K562 (cell line): ENCODE measurements around the gene SYCN. TPM values are rescaled to one million over a fixed set of nuclear protein-coding genes. Genes with fewer than 3 reads are reported as not detected.

Experiments used
- ATAC-seq: fragments of 200-7000 bp; cut with Tn5 transposase; 3 replicates; pipeline ENCODE4 v1.9.1; 2020; ENCODE audit warnings: moderate library complexity
- BruUV-seq: library from RNA; stranded (reverse); fragments of 400-500 nt; replicated peaks from 2 replicates; lab custom pipeline; 2021; lab: Mats Ljungman, UMichigan
- CTCF ChIA-PET: fragments of 300-600 bp; formaldehyde crosslinking; extraction: SDS; loops from one replicate; lab custom pipeline; 2021; ENCODE audit warnings: low intra/inter-chr PET ratio; lab: Yijun Ruan, JAX
- POLR2A ChIA-PET: fragments of 300-600, 350-650 bp; sonication (Branson Sonifier 250); formaldehyde crosslinking; extraction: SDS; loops from one replicate; lab custom pipeline; 2021; ENCODE audit warnings: antibody characterized with exemption, inconsistent platforms; lab: Yijun Ruan, JAX
- DNase-seq, 4 experiments: peaks; one replicate each; pipeline versions ENCODE4 v3.0.0 to v3.0.0-alpha.2; 2011 to 2018; ENCODE audit warnings: low spot score in 3 of 4, mixed read lengths in 3 of 4; ENCODE audit errors: extremely low read depth in 1 of 4
- FAIRE-seq: peaks from 2 replicates; lab custom pipeline; 2011; peaks lifted over from hg19 to GRCh38; lab: Jason Lieb, UNC
- H2AFZ ChIP-seq: 2 replicates; pipeline ENCODE4 v1.6.0; 2011; ENCODE audit warnings: low read depth, low read length, control low read depth, inconsistent platforms
- H3K27ac ChIP-seq: fragments of 200-600 bp; 3 replicates; pipeline ENCODE4 v1.8.0; 2011; ENCODE audit warnings: low read depth, mild to moderate bottlenecking, control low read depth, inconsistent platforms, low read length, moderate library complexity, mixed read lengths; ENCODE audit errors: extremely low read depth
- H3K27me3 ChIP-seq, 2 experiments: fragments of 300-600 bp in 1 of 2; 2 replicates in 1 of 2; 3 replicates in 1 of 2; pipeline versions ENCODE4 v1.6.0 to v1.8.0; 2011; ENCODE audit warnings: inconsistent platforms in 2 of 2, low read length in 2 of 2, mild to moderate bottlenecking in 1 of 2, mixed read lengths in 1 of 2, moderate library complexity in 1 of 2; ENCODE audit not compliant: control insufficient read depth in 2 of 2, insufficient read depth in 2 of 2
- H3K36me3 ChIP-seq: fragments of 300-600 bp; 3 replicates; pipeline ENCODE4 v1.8.0; 2011; ENCODE audit warnings: mild to moderate bottlenecking, low read length, inconsistent platforms; ENCODE audit not compliant: control insufficient read depth, insufficient read depth
- H3K4me1 ChIP-seq, 2 experiments: fragments of 200-600 bp in 1 of 2; replicated peaks in 1 of 2; 2 replicates in 1 of 2; 3 replicates in 1 of 2; pipeline versions ENCODE4 v1.5.1 to v1.8.0; 2011; ENCODE audit warnings: inconsistent platforms in 2 of 2, low read length in 2 of 2, mild to moderate bottlenecking in 1 of 2, mixed read lengths in 1 of 2, moderate library complexity in 1 of 2; ENCODE audit not compliant: control insufficient read depth in 2 of 2, insufficient read depth in 2 of 2
- H3K4me2 ChIP-seq: 2 replicates; pipeline ENCODE4 v1.6.1; 2011; ENCODE audit warnings: low read length, control low read depth, inconsistent platforms, mixed read lengths; ENCODE audit not compliant: insufficient read depth
- H3K4me3 ChIP-seq: fragments of 200-600 bp; sonication (generic), shearing (Covaris generic); 2 replicates; pipeline ENCODE4 v1.5.1; 2016; ENCODE audit warnings: control low read depth, inconsistent platforms
- H3K79me2 ChIP-seq: fragments of 200-600 bp; 3 replicates; pipeline ENCODE4 v1.8.0; 2011; ENCODE audit warnings: low read length, inconsistent platforms; ENCODE audit not compliant: control insufficient read depth, insufficient read depth
- H3K9ac ChIP-seq, 2 experiments: 2 replicates each; pipeline versions ENCODE4 v1.6.0 to v1.6.1; 2011; ENCODE audit warnings: low read depth in 2 of 2, low read length in 2 of 2, control low read depth in 1 of 2, inconsistent platforms in 1 of 2, mild to moderate bottlenecking in 1 of 2, mixed read lengths in 1 of 2; ENCODE audit not compliant: insufficient read depth in 1 of 2
- H3K9me1 ChIP-seq: one replicate; pipeline ENCODE4 v1.6.0; 2011; ENCODE audit warnings: inconsistent platforms, mild to moderate bottlenecking, low read length, moderate library complexity; ENCODE audit not compliant: control insufficient read depth, insufficient read depth
- H3K9me3 ChIP-seq: replicated peaks from 2 replicates; pipeline ENCODE4 v1.5.1; 2011; ENCODE audit warnings: low read depth, low read length, inconsistent platforms; ENCODE audit not compliant: control insufficient read depth, insufficient read depth
- H4K20me1 ChIP-seq: replicated peaks from 2 replicates; pipeline ENCODE4 v1.6.1; 2011; ENCODE audit warnings: low read length, inconsistent platforms, mixed read lengths; ENCODE audit not compliant: control insufficient read depth, insufficient read depth
- BCOR ChIP-seq: fragments of 450-650 bp; IDR thresholded peaks from 2 replicates; pipeline ENCODE4 v1.6.1; 2016
- E2F1 ChIP-seq: sonication (generic); formaldehyde crosslinking; IDR thresholded peaks from 2 replicates; pipeline ENCODE4 v1.8.1; 2023; ENCODE audit warnings: mild to moderate bottlenecking, missing genetic modification reagents, moderate library complexity
- KDM1A ChIP-seq, 2 experiments: fragments of 450-650 bp; IDR thresholded peaks; 2 replicates each; pipeline ENCODE4 v1.6.1; 2016; ENCODE audit warnings: mild to moderate bottlenecking in 2 of 2
- NKRF ChIP-seq: fragments of 450-650 bp; IDR thresholded peaks from 2 replicates; pipeline ENCODE4 v1.6.1; 2016; ENCODE audit warnings: borderline replicate concordance
- RBM25 ChIP-seq: fragments of 200-400 bp; formaldehyde crosslinking; IDR thresholded peaks from 2 replicates; pipeline ENCODE4 v1.6.1; 2018; ENCODE audit warnings: low read length, low read depth, moderate library complexity; ENCODE audit not compliant: severe bottlenecking
- SRSF3 ChIP-seq: fragments of 200-400 bp; formaldehyde crosslinking; IDR thresholded peaks from 2 replicates; pipeline ENCODE4 v1.6.1; 2016; ENCODE audit warnings: mild to moderate bottlenecking, low read length, moderate library complexity; ENCODE audit not compliant: insufficient read depth
- ZFP36 ChIP-seq: fragments of 150-350 bp; IDR thresholded peaks from 2 replicates; pipeline ENCODE4 v1.6.1; 2018; ENCODE audit warnings: low read length, low read depth; ENCODE audit not compliant: partially characterized antibody
- ZNF316 ChIP-seq: fragments of 450-650 bp; IDR thresholded peaks from 2 replicates; pipeline ENCODE4 v1.6.1; 2016
- WGBS: fragments of 100-300 bp; shearing (Covaris generic); methylation state at CpG from one replicate; pipeline ENCODE4 v1.1.6; 2016; ENCODE audit warnings: low coverage, mixed read lengths; ENCODE audit not compliant: insufficient coverage; ENCODE audit errors: missing lambda C conversion rate; 5-methylcytosine and 5-hydroxymethylcytosine counted together
- in situ Hi-C: fragments of 300-500 bp; cut with MboI; formaldehyde crosslinking; loops from 4 replicates; pipeline ENCODE4 v1.15.0; 2018; ENCODE audit warnings: inconsistent platforms, mixed read lengths
- intact Hi-C: fragments of 100-400 bp; cut with micrococcal nuclease; formaldehyde crosslinking; loops from 2 replicates; pipeline ENCODE4 v1.14.2; 2022
- polyA plus RNA-seq, 8 experiments: library from polyadenylated mRNA; depleted of rRNA in 4 of 8; stranded (reverse) in 5 of 8; unstranded in 3 of 8; fragments of >200 nt; fragmentation: Nextera tagmentation in 2 of 8; fragmentation: Illumina TruSeq in 1 of 8; extraction: Ambion mirVana in 2 of 8; extraction: Trizol in 1 of 8; gene quantifications; 2 replicates each; pipeline versions ENCODE4 v1.2.1 to v1.2.3, GENCODE V29; 2011 to 2014; ENCODE audit warnings: inconsistent platforms in 1 of 8, missing spikeins in 1 of 8
- total RNA-seq, 7 experiments: library from RNA; depleted of rRNA in 6 of 7; stranded (reverse); fragments of >200 nt in 6 of 7; fragmentation: Illumina TruSeq in 2 of 7; extraction: Trizol in 2 of 7; gene quantifications; 2 replicates each; pipeline versions ENCODE4 v1.2.1 to v1.2.3, GENCODE V29; 2011 to 2021; ENCODE audit warnings: low replicate concordance in 1 of 7

Gene SYCN
- total and polyA plus RNA-seq, 9 of the 15 experiments (the other 6 are each of a cell fraction or from before 2014, with no cell fraction given), result not detected

- WGBS, result 60% methylated on average over 6 of the region's 6 CpGs
- CTCF ChIA-PET, result no interaction called here
These were observed 34.9 kb upstream of the SYCN start for GRCh38 chr19:39238944-39239343.

More at GRCh38 chr19:39238944-39239343, 34.9 kb upstream of the SYCN start:
- DNase-seq, result no peak
- intact Hi-C loops, result no loop called here
- no peaks in the 10 kb centered on the region for H3K9me3 ChIP-seq
- in situ Hi-C loops, result no loop called here
- H3K36me3 ChIP-seq, result no peaks in the 10 kb centered on the region
- H2AFZ ChIP-seq, result no peak overlapping the region
- TF ChIP-seq KDM1A (IDR thresholded peaks at IDR 0.05) (0 out of 4 replicates have a peak, but pooled peaks of 1 of the 2 experiments have one; percentile 25), RBM25 (peak; percentile 75), ZNF316 (no peak), ZFP36 (peak; percentile 14), BCOR (peak; percentile 56), E2F1 (CRISPR knock-in tag) (no peak), SRSF3 (no peak), NKRF (no peak)
- no peaks in the 10 kb centered on the region for H3K79me2 ChIP-seq
- no TSS peak for BruUV-seq
- no peak overlapping the region for H3K9ac ChIP-seq
- no peaks in the 10 kb centered on the region for H3K9me1 ChIP-seq
- no peak overlapping the region for H3K4me3 ChIP-seq
- no peak overlapping the region for H3K27ac ChIP-seq
- H4K20me1 ChIP-seq, result no peaks in the 10 kb centered on the region
- FAIRE-seq, result no peak
- H3K4me1 ChIP-seq, result peaks cover 0 to 8% of the 10 kb centered on the region in 2 experiments; a peak in 3 of 5 replicates
- no peak for ATAC-seq
- POLR2A ChIA-PET, result no interaction called here
- no peak overlapping the region for H3K4me2 ChIP-seq
- H3K27me3 ChIP-seq, result no peaks in the 10 kb centered on the region
